ENCODE data around the gene PNLDC1.
"Not testable (repeated sequence)": the region's sequence is repeated elsewhere in the genome, so short reads cannot be mapped to it uniquely, and the experiment has no call there.

PNLDC1 gene

DNA sequence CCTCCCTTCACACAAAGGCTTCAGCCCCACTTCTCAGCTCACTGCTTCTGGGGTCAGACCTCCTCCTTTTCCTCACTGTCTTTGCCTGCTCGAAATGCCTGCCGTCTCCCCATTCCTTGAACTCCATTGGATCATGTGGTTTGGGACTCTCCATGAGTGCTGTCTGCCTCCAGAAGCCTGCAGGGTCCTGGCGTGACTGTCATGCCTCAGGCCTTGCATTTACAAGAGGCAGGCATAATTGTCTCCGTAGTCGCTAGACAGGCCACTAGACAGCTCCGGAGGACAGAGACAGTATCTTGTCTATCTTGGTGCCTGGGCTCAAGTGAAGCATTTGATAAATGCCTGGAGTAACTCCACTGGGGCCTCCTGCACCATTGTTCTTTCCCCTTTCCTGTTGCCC, 15.3 kb downstream of the PNLDC1 start:
- no peak for DNase-seq (ENCODE audit: low spot score)
- H3K27ac ChIP-seq, result no peak overlapping the region
- TF ChIP-seq, protein P1, sequence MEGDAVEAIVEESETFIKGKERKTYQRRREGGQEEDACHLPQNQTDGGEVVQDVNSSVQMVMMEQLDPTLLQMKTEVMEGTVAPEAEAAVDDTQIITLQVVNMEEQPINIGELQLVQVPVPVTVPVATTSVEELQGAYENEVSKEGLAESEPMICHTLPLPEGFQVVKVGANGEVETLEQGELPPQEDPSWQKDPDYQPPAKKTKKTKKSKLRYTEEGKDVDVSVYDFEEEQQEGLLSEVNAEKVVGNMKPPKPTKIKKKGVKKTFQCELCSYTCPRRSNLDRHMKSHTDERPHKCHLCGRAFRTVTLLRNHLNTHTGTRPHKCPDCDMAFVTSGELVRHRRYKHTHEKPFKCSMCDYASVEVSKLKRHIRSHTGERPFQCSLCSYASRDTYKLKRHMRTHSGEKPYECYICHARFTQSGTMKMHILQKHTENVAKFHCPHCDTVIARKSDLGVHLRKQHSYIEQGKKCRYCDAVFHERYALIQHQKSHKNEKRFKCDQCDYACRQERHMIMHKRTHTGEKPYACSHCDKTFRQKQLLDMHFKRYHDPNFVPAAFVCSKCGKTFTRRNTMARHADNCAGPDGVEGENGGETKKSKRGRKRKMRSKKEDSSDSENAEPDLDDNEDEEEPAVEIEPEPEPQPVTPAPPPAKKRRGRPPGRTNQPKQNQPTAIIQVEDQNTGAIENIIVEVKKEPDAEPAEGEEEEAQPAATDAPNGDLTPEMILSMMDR (IDR thresholded peaks at IDR 0.05), result no peak
- H3K4me3 ChIP-seq, result no peak overlapping the region

DNA sequence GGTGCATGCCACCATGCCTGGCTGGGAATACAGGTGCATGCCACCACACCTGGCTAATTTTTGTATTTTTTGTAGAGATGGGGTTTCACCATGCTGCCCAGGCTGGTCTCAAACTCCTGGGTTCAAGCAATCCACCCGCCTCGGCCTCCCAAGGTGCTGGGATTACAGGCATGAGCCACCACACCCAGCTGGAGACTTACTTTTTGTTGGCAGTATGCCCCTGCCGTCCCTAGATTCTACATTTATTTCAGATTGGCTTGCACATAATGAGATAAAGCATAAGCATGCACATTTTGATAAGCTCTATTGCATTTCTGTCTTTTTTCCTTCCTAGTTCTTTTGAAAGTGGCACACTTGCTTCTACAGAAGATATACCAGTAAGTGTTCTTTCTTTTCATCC, 16.7 kb downstream of the PNLDC1 start:
- H3K27ac ChIP-seq; DNase-seq (ENCODE audit: low spot score); H3K4me3 ChIP-seq: not testable (repeated sequence)

DNA sequence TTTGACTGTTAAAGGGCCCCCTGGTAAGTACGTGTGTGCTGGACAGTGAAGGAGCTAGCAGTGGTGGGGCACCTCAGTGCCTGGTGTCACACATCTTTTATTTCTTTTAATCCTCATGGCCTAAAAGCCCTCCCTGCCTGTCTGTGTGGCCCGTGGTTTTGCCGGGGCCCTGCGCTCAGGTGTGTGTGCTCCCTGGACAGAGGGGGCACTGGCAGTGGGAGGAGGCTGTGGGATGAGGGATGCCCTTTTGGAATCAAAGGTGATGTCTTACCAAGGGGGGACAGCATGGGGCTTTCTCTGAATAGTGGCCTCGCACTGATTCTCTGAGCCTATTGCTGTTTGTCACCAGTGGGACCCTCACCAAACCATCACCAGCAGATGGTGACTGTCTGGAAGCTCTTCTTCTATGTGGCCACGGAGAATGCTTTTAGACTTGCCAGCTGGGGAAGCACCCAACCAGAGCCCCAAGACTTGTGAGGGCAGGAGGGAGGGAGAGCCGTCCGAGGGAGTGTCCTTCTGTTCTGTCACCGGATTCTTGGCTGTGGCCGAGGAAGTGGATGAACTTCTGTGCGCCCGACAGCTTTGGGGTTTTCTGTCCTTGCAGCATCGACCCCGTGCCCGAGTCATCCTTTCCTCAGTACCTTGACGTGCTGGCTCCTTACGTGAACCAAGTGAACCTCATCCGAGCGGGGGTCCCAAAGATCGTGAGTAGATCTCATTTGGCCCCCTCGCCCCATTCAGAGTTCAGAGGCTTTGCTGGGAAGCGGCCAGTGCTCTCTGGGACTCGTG, 18.1 kb downstream of the PNLDC1 start:
- TF ChIP-seq, protein P1 (IDR thresholded peaks at IDR 0.05), result no peak
- DNase-seq (ENCODE audit: low spot score), result no peak

DNA sequence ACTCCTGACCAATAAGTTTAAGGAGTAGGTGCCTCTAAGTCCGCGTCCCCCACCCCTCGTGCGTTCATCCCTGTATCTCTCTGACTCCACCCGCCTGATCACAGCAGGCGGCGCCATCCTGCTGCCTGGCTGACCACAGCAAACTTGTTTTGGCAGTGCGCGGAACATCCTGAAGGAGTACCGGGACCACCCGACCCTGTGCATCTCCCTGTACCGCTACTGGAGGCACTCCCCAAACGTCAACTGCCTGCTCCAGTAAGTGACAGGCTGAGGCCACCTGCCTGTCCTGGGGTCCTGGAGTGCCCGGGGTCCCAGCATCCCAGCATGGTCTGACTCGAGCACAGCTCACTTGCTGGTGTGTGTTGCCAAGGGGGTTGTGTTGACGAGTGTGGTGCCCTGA, 19.0 kb downstream of the PNLDC1 start:
- Histone ChIP-seq H3K4me3 (no peak overlapping the region), H3K27ac (no peak overlapping the region)
- no peak for DNase-seq (ENCODE audit: low spot score)
- TF ChIP-seq, protein P1 (IDR thresholded peaks at IDR 0.05), result no peak

More for the DNA sequence above, 18.1 kb downstream of the PNLDC1 start:
- Histone ChIP-seq H3K4me3 (no peak overlapping the region), H3K27ac (no peak overlapping the region)

DNA sequence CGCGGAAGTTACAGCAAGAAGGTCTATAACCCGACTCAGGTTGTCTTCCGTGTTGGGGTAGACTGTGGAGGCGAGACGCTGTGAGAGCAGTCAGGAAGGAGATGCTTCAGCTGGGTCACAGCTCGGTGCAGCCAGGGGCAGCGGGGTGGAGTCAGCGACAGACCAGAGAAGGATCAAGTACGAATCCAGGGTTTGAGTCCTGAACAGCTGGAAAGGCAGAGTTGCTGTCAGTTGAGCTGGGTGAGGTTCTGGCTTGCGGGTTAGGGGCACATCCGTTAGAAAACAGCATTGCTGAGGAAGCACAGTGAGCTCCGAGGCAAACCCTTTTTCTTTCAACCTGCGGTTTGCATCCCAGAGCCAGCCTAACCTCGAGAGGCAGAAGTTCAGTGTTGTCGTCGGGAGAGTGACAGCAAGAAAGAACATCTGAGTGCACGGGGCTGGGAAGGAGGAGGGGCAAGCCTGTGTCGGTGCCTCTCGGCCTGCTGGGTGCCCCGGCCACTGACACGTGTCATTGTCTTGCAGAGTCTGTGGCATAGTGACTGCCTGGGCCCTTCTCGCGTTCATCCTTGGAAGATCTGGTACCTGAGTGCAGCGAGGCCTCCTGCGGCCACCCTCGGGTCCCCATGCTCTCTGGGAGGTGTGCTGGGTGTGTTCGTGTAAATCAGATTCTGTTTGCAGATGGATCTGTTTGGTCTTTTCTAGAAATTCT, 20.0 kb downstream of the PNLDC1 start:
- TF ChIP-seq, protein P1 (IDR thresholded peaks at IDR 0.05), result no peak
- Histone ChIP-seq H3K27ac (no peak overlapping the region), H3K4me3 (no peak overlapping the region)
- DNase-seq (ENCODE audit: low spot score), result no peak

DNA sequence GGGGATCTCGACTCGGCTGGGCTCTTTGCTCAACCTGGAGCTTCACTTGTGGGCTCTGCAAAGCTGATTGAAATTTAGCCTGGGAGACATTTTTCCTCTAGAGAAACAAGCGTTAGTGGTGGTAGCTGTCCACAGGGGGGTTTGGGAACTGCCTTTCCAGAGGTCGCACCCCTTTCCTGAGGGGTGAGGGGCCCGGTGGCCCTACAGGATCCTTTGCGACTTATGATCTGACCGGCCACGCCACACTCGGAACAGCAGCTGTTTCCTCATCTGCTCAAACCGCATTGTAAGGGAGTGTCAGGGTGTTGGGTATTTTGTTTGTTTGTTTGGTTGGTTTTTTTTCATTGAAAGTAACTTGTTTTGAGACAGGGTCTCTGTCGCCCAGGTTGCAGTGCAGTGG, 21.0 kb downstream of the PNLDC1 start:
- no peak overlapping the region for H3K27ac ChIP-seq
- DNase-seq (ENCODE audit: low spot score), result no peak
- no peak overlapping the region for H3K4me3 ChIP-seq
- TF ChIP-seq, protein P1 (IDR thresholded peaks at IDR 0.05), result no peak

DNA sequence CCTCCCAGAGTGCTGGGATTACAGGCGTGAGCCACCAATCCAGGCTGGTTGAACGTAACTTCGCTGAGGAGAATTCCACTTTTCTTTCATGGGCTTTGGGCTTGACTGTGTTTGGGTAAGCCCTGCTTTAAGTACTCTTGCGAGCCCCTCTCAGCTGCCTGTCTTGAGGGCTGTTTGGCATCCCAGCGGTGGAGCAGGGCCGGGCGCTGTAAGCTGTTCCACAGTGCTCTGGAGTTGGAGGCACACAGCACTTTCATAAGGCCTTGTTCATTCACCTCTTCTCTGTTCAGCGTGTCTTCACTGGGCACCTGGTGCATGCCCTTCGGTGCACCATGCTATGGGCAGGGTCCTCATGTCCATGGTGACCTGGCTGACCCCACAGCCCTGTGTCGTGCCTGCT, 21.6 kb downstream of the PNLDC1 start:
- no peak for DNase-seq (ENCODE audit: low spot score)
- TF ChIP-seq, protein P1 (IDR thresholded peaks at IDR 0.05), result no peak
- H3K4me3 ChIP-seq, result no peak overlapping the region
- no peak overlapping the region for H3K27ac ChIP-seq
